GM23338 (cell line): ENCODE results near the gene CXorf49. TPM values are rescaled to one million over a fixed set of nuclear protein-coding genes. Genes with fewer than 3 reads are reported as not detected.
A peak's percentile ranks its signal among the peaks of the same experiment; 100 is the strongest.
"Not testable (repeated sequence)": the region's sequence is repeated elsewhere in the genome, so short reads cannot be mapped to it uniquely, and the experiment has no call there.

Experiments
- ATAC-seq: fragments of 200-7000 bp; cut with Tn5 transposase; 3 replicates; pipeline ENCODE4 v1.9.1; 2020
- DNase-seq: peaks from one replicate; pipeline ENCODE4 v3.0.0-alpha.2; 2015; ENCODE audit warnings: low spot score
- H2AFZ ChIP-seq: fragments of 200-600 bp; sonication (generic); 2 replicates; pipeline ENCODE4 v1.8.0; 2016; ENCODE audit warnings: antibody characterized with exemption, mild to moderate bottlenecking, moderate library complexity
- H3F3A ChIP-seq: fragments of 200-600 bp; sonication (generic); replicated peaks from 2 replicates; pipeline ENCODE4 v1.8.0; 2017; ENCODE audit warnings: antibody characterized with exemption, mixed run types, low read depth
- H3K27ac ChIP-seq: fragments of 200-600 bp; sonication (generic); 2 replicates; pipeline ENCODE4 v1.6.1; 2016; ENCODE audit warnings: low read depth
- H3K27me3 ChIP-seq: fragments of 200-600 bp; sonication (generic); 2 replicates; pipeline ENCODE4 v1.8.0; 2016; ENCODE audit warnings: mild to moderate bottlenecking, mixed run types, moderate library complexity; ENCODE audit not compliant: insufficient read depth
- H3K36me3 ChIP-seq: fragments of 200-600 bp; sonication (generic); 2 replicates; pipeline ENCODE4 v1.8.0; 2016; ENCODE audit warnings: mild to moderate bottlenecking; ENCODE audit not compliant: insufficient read depth
- H3K4me1 ChIP-seq: fragments of 200-600 bp; sonication (generic); 2 replicates; pipeline ENCODE4 v1.8.0; 2016; ENCODE audit warnings: mild to moderate bottlenecking, moderate library complexity; ENCODE audit not compliant: insufficient read depth
- H3K4me2 ChIP-seq: fragments of 200-600 bp; sonication (generic); 2 replicates; pipeline ENCODE4 v1.7.1; 2017; ENCODE audit warnings: mixed run types
- H3K4me3 ChIP-seq: fragments of 200-600 bp; sonication (generic); 2 replicates; pipeline ENCODE4 v1.6.1; 2016; ENCODE audit warnings: mixed run types
- H3K79me2 ChIP-seq: fragments of 200-600 bp; sonication (generic); replicated peaks from 2 replicates; pipeline ENCODE4 v1.8.0; 2017; ENCODE audit warnings: mild to moderate bottlenecking; ENCODE audit not compliant: insufficient read depth
- H3K9me2 ChIP-seq: fragments of 200-600 bp; sonication (generic); 2 replicates; pipeline ENCODE4 v1.8.0; 2017; ENCODE audit not compliant: insufficient read depth
- H4K20me1 ChIP-seq: fragments of 200-600 bp; sonication (generic); replicated peaks from 2 replicates; pipeline ENCODE4 v1.8.0; 2017; ENCODE audit warnings: mild to moderate bottlenecking; ENCODE audit not compliant: insufficient read depth
- H3K27ac Mint-ChIP-seq: 2 replicates; pipeline ENCODE4 v1.8.0; 2020; ENCODE audit warnings: inconsistent platforms, mild to moderate bottlenecking, moderate library complexity, mixed read lengths
- H3K27me3 Mint-ChIP-seq: 3 replicates; pipeline ENCODE4 v1.8.0; 2022; ENCODE audit warnings: low read depth, mild to moderate bottlenecking, moderate library complexity, mixed read lengths, inconsistent platforms; ENCODE audit not compliant: insufficient read depth, poor library complexity
- H3K36me3 Mint-ChIP-seq: 3 replicates; pipeline ENCODE4 v1.8.0; 2021; ENCODE audit warnings: low read depth, mild to moderate bottlenecking, inconsistent platforms, moderate library complexity, mixed read lengths
- H3K4me1 Mint-ChIP-seq: 3 replicates; pipeline ENCODE4 v1.8.0; 2020; ENCODE audit warnings: mild to moderate bottlenecking, inconsistent platforms, mixed read lengths
- H3K4me3 Mint-ChIP-seq: 3 replicates; pipeline ENCODE4 v1.8.0; 2021; ENCODE audit warnings: moderate library complexity, mild to moderate bottlenecking, inconsistent platforms, mixed read lengths
- H3K9me3 Mint-ChIP-seq: 3 replicates; pipeline ENCODE4 v1.8.0; 2020; ENCODE audit warnings: moderate library complexity, mild to moderate bottlenecking, inconsistent platforms, mixed read lengths
- long read RNA-seq: library from polyadenylated mRNA; unstranded; transcript quantifications from one replicate; pipeline ENCODE4 v2.0.0, GENCODE V29; 2020; ENCODE audit not compliant: unreplicated experiment
- polyA plus RNA-seq: library from polyadenylated mRNA; unstranded; fragments of >200 nt; fragmentation: Nextera tagmentation; extraction: Ambion mirVana; gene quantifications from 2 replicates; pipeline ENCODE4 v1.2.1, GENCODE V29; 2016
- total RNA-seq: library from RNA; depleted of rRNA; stranded (reverse); fragments of >200 nt; shearing (Covaris generic); gene quantifications from 2 replicates; pipeline ENCODE4 v1.2.3, GENCODE V29; 2014; rRNA removed

CXorf49 gene
- not detected in 2 replicates for total RNA-seq
- not detected in 2 replicates for polyA plus RNA-seq
- long read RNA-seq, partial matches to known transcripts = 0 of 1 reads
- long read RNA-seq, other reads (novel, unspliced or antisense) = 0 of 1 reads

DNA sequence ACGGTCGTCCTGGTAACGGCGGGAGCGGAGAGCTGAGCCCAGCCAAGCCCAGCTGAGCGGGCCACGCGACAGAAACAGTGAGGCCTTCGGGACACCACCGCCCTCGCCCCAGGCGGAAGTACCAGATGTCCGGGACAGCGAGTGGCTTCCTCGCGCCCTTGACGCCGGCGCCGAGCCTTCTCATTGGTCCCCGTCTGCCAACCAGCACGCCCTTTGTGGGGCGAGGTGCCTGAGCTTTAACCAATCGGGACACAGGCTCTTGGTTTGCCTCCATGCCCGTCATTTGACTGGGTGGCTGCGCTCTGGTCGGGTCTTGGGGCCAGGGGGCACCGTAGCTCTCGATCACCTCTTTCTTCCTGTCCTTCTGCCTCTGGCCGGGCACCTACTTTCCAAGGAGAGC is at the start of gene CXorf49:
TSS of gene CXorf49 (minus strand) at position 101 of the 400 bp plus-strand sequence. CDS start 134 bp downstream, outside the sequence.
- H3K9me2 ChIP-seq, H3K4me1 Mint-ChIP-seq, ATAC-seq: not testable (repeated sequence)

DNA sequence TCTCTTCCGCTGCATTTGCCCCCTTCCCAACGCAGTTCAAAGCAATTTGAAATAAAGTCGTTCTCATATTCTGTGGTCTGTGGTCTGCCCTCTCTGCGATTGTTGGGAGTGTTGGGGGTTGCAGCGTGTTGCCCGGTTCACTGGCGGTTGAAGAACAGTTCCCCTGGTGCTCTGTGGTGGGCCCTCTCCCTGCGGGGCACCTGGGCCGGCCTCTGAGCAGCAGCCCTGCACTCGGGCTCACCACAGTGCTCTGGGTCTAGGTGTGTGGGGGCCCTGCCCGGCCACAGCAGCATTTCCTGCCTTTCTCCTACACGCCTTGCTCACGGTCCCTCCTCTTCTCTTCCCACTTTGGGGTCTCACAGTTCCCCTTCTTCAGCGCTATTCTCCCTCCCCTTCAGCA is 49.0 kb upstream of the CXorf49 start:
- H2AFZ ChIP-seq, H3K4me3 Mint-ChIP-seq, H3F3A ChIP-seq, H3K27me3 Mint-ChIP-seq, H3K4me1 ChIP-seq, H3K4me1 Mint-ChIP-seq, H3K79me2 ChIP-seq, DNase-seq, H3K36me3 ChIP-seq, H3K27me3 ChIP-seq, ATAC-seq, H3K27ac Mint-ChIP-seq, H3K9me3 Mint-ChIP-seq, H3K27ac ChIP-seq, H3K36me3 Mint-ChIP-seq, H4K20me1 ChIP-seq, H3K4me3 ChIP-seq, H3K9me2 ChIP-seq, H3K4me2 ChIP-seq: not testable (repeated sequence)

More for the DNA sequence above, at the start of gene CXorf49:
- not testable (repeated sequence) for H3K27ac Mint-ChIP-seq, H3K27ac ChIP-seq, H3K79me2 ChIP-seq, DNase-seq, H3K9me3 Mint-ChIP-seq, H3K36me3 Mint-ChIP-seq, H3K27me3 Mint-ChIP-seq, H4K20me1 ChIP-seq, H3K4me3 ChIP-seq, H3K36me3 ChIP-seq, H2AFZ ChIP-seq, H3K4me2 ChIP-seq, H3K4me1 ChIP-seq, H3F3A ChIP-seq, H3K27me3 ChIP-seq, H3K4me3 Mint-ChIP-seq

DNA sequence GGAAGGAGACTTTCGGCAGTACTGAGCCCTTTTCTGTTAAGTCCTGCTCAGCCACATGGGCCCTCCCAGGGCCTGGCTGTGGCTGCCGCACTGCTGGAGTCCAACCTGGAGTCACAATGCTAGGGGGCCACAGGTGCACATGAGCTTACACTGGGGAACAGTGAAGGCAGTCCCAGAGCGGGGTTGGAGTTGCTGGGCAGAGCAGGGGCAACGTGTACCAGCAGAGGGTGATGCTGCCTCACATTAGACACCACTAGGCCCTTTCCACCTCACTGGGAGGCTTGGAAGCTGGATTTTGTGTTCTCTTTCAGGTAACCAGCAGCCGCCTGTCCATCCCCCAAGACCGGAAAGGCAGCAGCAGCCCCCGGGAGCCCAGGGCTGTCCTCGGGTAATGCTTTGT is 47.5 kb upstream of the CXorf49 start:
- not testable (repeated sequence) for H3K9me3 Mint-ChIP-seq, H3K4me1 Mint-ChIP-seq, H3K36me3 Mint-ChIP-seq, DNase-seq, H3K27ac Mint-ChIP-seq, H2AFZ ChIP-seq, H3K4me3 Mint-ChIP-seq, H3K4me1 ChIP-seq, H3K27ac ChIP-seq, H3K79me2 ChIP-seq, H3K4me2 ChIP-seq, H3K27me3 Mint-ChIP-seq, H3K27me3 ChIP-seq, H3K9me2 ChIP-seq, H4K20me1 ChIP-seq, H3K36me3 ChIP-seq, H3K4me3 ChIP-seq, H3F3A ChIP-seq
- peak; percentile 91 for ATAC-seq

DNA sequence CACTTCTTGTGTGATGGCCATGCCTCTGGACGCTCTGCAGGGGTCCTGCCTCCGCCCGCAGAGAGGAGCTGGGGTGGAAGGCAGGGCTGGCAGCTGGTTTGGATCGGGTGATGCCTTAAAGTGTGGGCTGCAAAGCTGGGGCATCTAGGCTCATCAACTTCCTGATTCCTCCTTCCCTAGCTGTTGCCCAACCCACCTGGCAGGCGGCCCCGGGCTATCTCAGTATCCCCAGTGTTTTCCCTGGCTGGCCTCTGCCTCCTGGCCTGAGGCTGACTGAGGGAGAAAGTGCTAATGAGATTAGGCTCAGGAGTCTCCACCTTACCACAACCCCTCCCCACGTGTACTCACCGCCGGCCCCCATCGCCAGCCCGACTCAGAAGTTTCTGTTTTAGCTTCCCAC is 46.7 kb upstream of the CXorf49 start:
- not testable (repeated sequence) for H3K36me3 Mint-ChIP-seq, H3K27ac Mint-ChIP-seq, H3K36me3 ChIP-seq

DNA sequence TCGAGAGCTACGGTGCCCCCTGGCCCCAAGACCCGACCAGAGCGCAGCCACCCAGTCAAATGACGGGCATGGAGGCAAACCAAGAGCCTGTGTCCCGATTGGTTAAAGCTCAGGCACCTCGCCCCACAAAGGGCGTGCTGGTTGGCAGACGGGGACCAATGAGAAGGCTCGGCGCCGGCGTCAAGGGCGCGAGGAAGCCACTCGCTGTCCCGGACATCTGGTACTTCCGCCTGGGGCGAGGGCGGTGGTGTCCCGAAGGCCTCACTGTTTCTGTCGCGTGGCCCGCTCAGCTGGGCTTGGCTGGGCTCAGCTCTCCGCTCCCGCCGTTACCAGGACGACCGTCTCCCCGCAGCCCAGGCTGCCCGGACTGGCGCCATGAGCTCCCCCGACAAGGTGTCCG is 45.0 kb upstream of the CXorf49 start, which contains the start of gene CXorf49B:
TSS of gene CXorf49B (plus strand) at position 301 of the 400 bp plus-strand sequence. CDS start at position 376, 75 bp downstream.
- H3K9me2 ChIP-seq, H4K20me1 ChIP-seq, H3K27me3 ChIP-seq, H3K36me3 ChIP-seq, H3K4me2 ChIP-seq, H3K4me1 ChIP-seq, H3K4me1 Mint-ChIP-seq, ATAC-seq, H3K79me2 ChIP-seq, DNase-seq, H3K27ac ChIP-seq, H3K27me3 Mint-ChIP-seq, H3K4me3 ChIP-seq, H3K4me3 Mint-ChIP-seq, H3F3A ChIP-seq, H3K27ac Mint-ChIP-seq, H3K36me3 Mint-ChIP-seq, H2AFZ ChIP-seq, H3K9me3 Mint-ChIP-seq: not testable (repeated sequence)

More for the DNA sequence above, 46.7 kb upstream of the CXorf49 start:
- not testable (repeated sequence) for H3K4me3 Mint-ChIP-seq, H3K27me3 ChIP-seq, H3K9me2 ChIP-seq, H3K27me3 Mint-ChIP-seq, H3K4me1 ChIP-seq, H3K4me1 Mint-ChIP-seq, ATAC-seq, DNase-seq, H3K4me2 ChIP-seq, H3K27ac ChIP-seq, H3K4me3 ChIP-seq, H4K20me1 ChIP-seq, H3K79me2 ChIP-seq, H3F3A ChIP-seq, H3K9me3 Mint-ChIP-seq, H2AFZ ChIP-seq

DNA sequence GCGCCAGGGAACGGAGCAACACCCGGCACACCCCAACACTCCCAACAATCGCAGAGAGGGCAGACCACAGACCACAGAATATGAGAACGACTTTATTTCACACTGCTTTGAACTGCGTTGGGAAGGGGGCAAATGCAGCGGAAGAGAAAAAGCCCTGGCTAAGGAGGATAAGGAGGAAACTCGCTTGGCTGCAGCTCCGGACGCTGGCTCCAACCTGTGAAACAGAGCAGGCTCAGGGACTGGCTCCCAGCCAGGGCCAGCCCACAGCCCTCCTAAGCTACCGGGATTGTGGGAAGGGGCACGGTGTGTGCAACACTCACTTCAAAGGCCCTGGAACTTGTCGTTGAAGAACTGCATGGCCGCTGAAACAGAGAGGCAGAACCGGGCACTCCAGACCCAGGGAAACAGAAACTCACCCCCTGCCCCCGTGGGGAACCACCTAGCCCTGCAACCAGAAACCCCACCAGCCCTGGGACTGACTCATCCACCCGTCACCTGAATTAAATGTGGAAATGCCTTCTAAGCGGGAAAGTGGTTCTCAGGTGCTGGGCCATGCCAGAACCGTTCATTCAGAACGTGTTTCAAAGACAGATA is 42.7 kb upstream of the CXorf49 start:
- not testable (repeated sequence) for H3K27me3 Mint-ChIP-seq, H3K27ac ChIP-seq, H3K27me3 ChIP-seq, H4K20me1 ChIP-seq, ATAC-seq, H3K4me3 Mint-ChIP-seq, H3K4me1 Mint-ChIP-seq, H3F3A ChIP-seq, H3K4me1 ChIP-seq, H3K36me3 Mint-ChIP-seq, H3K9me3 Mint-ChIP-seq, H3K27ac Mint-ChIP-seq, H3K4me2 ChIP-seq, H3K36me3 ChIP-seq, H2AFZ ChIP-seq, DNase-seq, H3K79me2 ChIP-seq, H3K9me2 ChIP-seq, H3K4me3 ChIP-seq
